Measurements from ENCODE around the gene ZNF423. TPM values are rescaled to one million over a fixed set of nuclear protein-coding genes. Genes with fewer than 3 reads are reported as not detected.

The ZNF423 gene
- total RNA-seq, 1 donor from 2014 or later = not detected

GRCh38 chr16:49583911-49584310, 272.0 kb downstream of the ZNF423 start:
- ChIA-PET CTCF (interaction anchor here (1.2 kb wide), 1 partner anchor 9 kb away, joined by 5 read pairs; no protein-coding TSS in a partner anchor), POLR2A (no interaction called here)
- Mint-ChIP-seq H3K4me1 (no peaks in the 10 kb centered on the region), H3K4me3 (no peak overlapping the region), H3K27ac (no peak overlapping the region), H3K9me3 (no peaks in the 10 kb centered on the region), H3K36me3 (ENCODE audit: low read depth) (no peaks in the 10 kb centered on the region), H3K27me3 (peaks cover 2% of the 10 kb centered on the region)
- ATAC-seq (ENCODE audit: low read depth) (no peak), DNase-seq (no peak)
- intact Hi-C loops (cut with micrococcal nuclease) = no loop called here
- TF ChIP-seq CTCF (IDR thresholded peaks at IDR 0.05) = no peak

DNA sequence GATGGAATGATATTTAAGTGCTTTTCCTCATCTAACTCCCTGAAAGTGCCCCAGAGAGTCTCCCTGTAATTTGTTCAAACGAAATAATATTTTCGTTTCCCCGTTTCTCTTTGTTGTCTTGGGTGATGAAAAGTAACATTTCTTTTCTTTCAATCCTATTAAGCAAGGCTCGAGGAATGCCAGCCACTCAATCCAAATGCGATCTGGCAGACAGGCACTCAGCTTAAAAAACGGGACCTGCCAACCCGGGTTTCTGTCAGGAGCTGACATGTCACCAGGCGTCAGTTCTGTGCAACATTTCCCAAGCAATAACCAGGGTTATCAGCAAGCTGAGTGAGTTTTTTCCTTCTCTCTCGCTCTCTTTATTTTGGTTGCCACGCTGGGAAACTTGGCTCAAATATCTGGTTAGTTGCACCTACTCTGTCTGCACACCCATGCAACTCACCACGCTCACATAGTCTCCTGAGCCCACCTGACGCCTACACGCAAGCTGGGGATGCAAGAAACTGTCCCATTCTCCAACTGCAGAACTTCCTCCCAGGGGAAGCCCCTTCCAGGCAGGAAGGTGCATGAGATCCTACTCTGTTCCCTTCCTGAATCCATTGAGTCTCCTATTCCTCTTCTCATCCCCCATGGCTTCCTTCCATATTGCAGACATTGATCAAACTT, 274.1 kb downstream of the ZNF423 start:
- ChIA-PET CTCF (interaction anchor here (1.2 kb wide), 1 partner anchor 11 kb away, joined by 3 read pairs; no protein-coding TSS in a partner anchor), POLR2A (no interaction called here)
- Mint-ChIP-seq H3K4me1 (no peaks in the 10 kb centered on the region), H3K4me3 (no peak overlapping the region), H3K27ac (no peak overlapping the region), H3K36me3 (ENCODE audit: low read depth) (no peaks in the 10 kb centered on the region), H3K27me3 (no peaks in the 10 kb centered on the region), H3K9me3 (no peaks in the 10 kb centered on the region)
- ATAC-seq (ENCODE audit: low read depth) (no peak), DNase-seq (no peak)
- intact Hi-C loops (cut with micrococcal nuclease) = no loop called here
- no peak for TF ChIP-seq CTCF (IDR thresholded peaks at IDR 0.05)

- ATAC-seq (ENCODE audit: low read depth) (no peak), DNase-seq (no peak)
- Mint-ChIP-seq H3K36me3 (ENCODE audit: low read depth) (no peaks in the 10 kb centered on the region), H3K27ac (no peak overlapping the region), H3K27me3 (no peaks in the 10 kb centered on the region), H3K4me1 (peaks cover under 1% of the 10 kb centered on the region), H3K9me3 (no peaks in the 10 kb centered on the region), H3K4me3 (no peak overlapping the region)
- TF ChIP-seq CTCF (IDR thresholded peaks at IDR 0.05) = no peak
- POLR2A ChIA-PET = no interaction called here
- CTCF ChIA-PET = interaction anchor here (1.2 kb wide), 1 partner anchor 12 kb away, joined by 3 read pairs; no protein-coding TSS in a partner anchor
- intact Hi-C loops (cut with micrococcal nuclease) = no loop called here
These were observed 275.1 kb downstream of the ZNF423 start for GRCh38 chr16:49580751-49581303.

DNA sequence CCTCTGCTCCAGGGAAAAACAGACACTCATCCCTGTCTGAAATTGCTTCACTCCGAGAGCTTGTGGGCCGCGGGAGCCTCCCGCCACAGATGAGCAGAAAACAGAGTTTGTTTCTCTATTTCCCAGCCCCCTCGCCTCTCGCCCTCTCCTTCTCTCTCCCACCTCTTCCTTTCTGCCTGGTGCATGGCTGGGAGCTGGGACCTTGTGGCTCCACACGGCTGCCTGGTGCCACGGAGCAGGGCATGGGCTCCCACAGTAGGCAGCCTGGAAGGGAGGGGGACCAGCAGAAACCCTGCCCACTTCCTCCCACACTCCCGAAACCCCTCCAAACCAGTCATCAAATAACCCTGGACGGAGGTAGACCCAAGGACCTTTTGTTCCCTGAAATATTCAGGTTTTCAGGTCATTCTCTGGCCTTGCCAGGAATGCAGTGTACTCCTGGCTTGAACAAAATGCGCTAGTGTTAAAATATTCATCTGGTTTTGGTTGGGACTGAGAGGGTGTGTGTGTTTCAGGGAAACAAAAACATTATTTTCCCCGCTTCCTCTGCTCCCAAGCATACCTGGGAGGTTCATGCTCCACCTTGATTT, 277.4 kb downstream of the ZNF423 start:
- peaks cover 17% of the 10 kb centered on the region for H3K4me1 Mint-ChIP-seq
- H3K4me3 Mint-ChIP-seq = no peak overlapping the region
- ChIA-PET CTCF (no interaction called here), POLR2A (no interaction called here)
- no peaks in the 10 kb centered on the region for H3K27me3 Mint-ChIP-seq
- H3K36me3 Mint-ChIP-seq (ENCODE audit: low read depth) = no peaks in the 10 kb centered on the region
- ATAC-seq (ENCODE audit: low read depth) (no peak), DNase-seq (no peak)
- H3K27ac Mint-ChIP-seq = no peak overlapping the region
- intact Hi-C loops (cut with micrococcal nuclease) = no loop called here
- no peaks in the 10 kb centered on the region for H3K9me3 Mint-ChIP-seq
- no peak for TF ChIP-seq CTCF (IDR thresholded peaks at IDR 0.05)

DNA sequence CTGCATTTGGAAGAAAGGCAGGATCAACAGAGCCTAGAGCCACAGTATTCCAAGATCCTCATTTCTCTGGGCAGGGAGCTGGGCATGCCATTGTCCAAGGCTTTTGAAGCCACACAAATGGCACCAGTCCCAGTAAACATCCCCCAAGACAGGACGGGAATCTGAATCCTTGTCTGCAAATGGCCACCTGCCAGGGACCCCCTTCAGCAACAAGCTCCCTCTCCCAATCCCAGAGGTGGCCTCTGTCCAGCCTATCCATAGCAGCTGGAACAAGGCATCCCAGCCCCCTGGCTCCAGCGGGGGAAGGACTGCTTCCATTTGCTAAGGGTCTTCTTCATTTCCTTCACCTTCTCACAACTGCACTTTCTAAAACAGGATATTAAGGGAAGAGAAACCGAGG, 277.9 kb downstream of the ZNF423 start:
- H3K36me3 Mint-ChIP-seq (ENCODE audit: low read depth) = no peaks in the 10 kb centered on the region
- TF ChIP-seq CTCF (IDR thresholded peaks at IDR 0.05) = no peak
- no peak for ATAC-seq (ENCODE audit: low read depth)
- POLR2A ChIA-PET = no interaction called here
- intact Hi-C loops (cut with micrococcal nuclease) = no loop called here
- peaks cover 17% of the 10 kb centered on the region for H3K4me1 Mint-ChIP-seq
- H3K27ac Mint-ChIP-seq = no peak overlapping the region
- DNase-seq = no peak
- no peak overlapping the region for H3K4me3 Mint-ChIP-seq
- CTCF ChIA-PET = no interaction called here
- no peaks in the 10 kb centered on the region for H3K27me3 Mint-ChIP-seq
- no peaks in the 10 kb centered on the region for H3K9me3 Mint-ChIP-seq

Measured in activated B cell treated with CpG ODN at 0.5 μM for 24 hours (primary cell).